Neural cell (in vitro differentiated cells): ENCODE measurements around the gene ST6GALNAC4. TPM values are rescaled to one million over a fixed set of nuclear protein-coding genes. Genes with fewer than 3 reads are reported as not detected.
A peak's percentile ranks its signal among the peaks of the same experiment; 100 is the strongest.

Experiments used
- H2AFZ ChIP-seq: fragments of 200-600, 300-800 bp; sonication (generic), shearing (Covaris generic); 2 replicates; pipeline ENCODE4 v1.6.0; 2014; ENCODE audit warnings: low read depth, mild to moderate bottlenecking, antibody characterized with exemption, low read length, moderate library complexity
- H3F3A ChIP-seq: fragments of 200-600 bp; shearing (Covaris generic); 2 replicates; pipeline ENCODE4 v1.6.1; 2016; ENCODE audit warnings: mild to moderate bottlenecking, moderate library complexity, mixed read lengths, antibody characterized with exemption, low read length; ENCODE audit not compliant: insufficient read depth, poor library complexity, severe bottlenecking
- H3K27ac ChIP-seq: fragments of 200-600, 300-800 bp; sonication (generic), shearing (Covaris generic); 2 replicates; pipeline ENCODE4 v1.5.1; 2014; ENCODE audit warnings: mild to moderate bottlenecking, low read length, moderate library complexity
- H3K27me3 ChIP-seq: fragments of 300-800, 200-600 bp; sonication (generic), shearing (Covaris generic); 2 replicates; pipeline ENCODE4 v1.6.0; 2014; ENCODE audit warnings: mild to moderate bottlenecking, low read depth, low read length, moderate library complexity; ENCODE audit not compliant: insufficient read depth
- H3K36me3 ChIP-seq: fragments of 300-800, 200-600 bp; sonication (generic), shearing (Covaris generic); 2 replicates; pipeline ENCODE4 v1.5.1; 2014; ENCODE audit warnings: mild to moderate bottlenecking, antibody characterized with exemption, low read length, moderate library complexity; ENCODE audit not compliant: insufficient read depth
- H3K4me2 ChIP-seq: fragments of 300-800, 200-600 bp; sonication (generic), shearing (Covaris generic); 2 replicates; pipeline ENCODE4 v1.6.0; 2014; ENCODE audit warnings: mild to moderate bottlenecking, low read length
- H3K4me3 ChIP-seq: fragments of 300-800, 200-600 bp; sonication (generic), shearing (Covaris generic); 2 replicates; pipeline ENCODE4 v1.5.1; 2014; ENCODE audit warnings: mild to moderate bottlenecking, low read length, moderate library complexity
- H3K79me2 ChIP-seq: fragments of 200-600 bp; shearing (Covaris generic); replicated peaks from 2 replicates; pipeline ENCODE4 v1.6.0; 2014; ENCODE audit warnings: mild to moderate bottlenecking, low read length, moderate library complexity; ENCODE audit not compliant: insufficient read depth
- H3K9ac ChIP-seq: fragments of 300-800, 200-600 bp; sonication (generic), shearing (Covaris generic); 2 replicates; pipeline ENCODE4 v1.6.1; 2016; ENCODE audit warnings: mild to moderate bottlenecking, low read length, mixed read lengths
- H3K9me2 ChIP-seq: fragments of 200-600 bp; shearing (Covaris generic); 2 replicates; pipeline ENCODE4 v1.6.1; 2016; ENCODE audit warnings: mild to moderate bottlenecking, low read length, mixed read lengths; ENCODE audit not compliant: insufficient read depth
- H3K9me3 ChIP-seq: fragments of 200-600, 300-800 bp; sonication (generic), shearing (Covaris generic); 2 replicates; pipeline ENCODE4 v1.6.1; 2016; ENCODE audit warnings: mild to moderate bottlenecking, mixed run types, low read length, moderate library complexity, mixed read lengths
- H4K20me1 ChIP-seq: fragments of 200-600 bp; shearing (Covaris generic); 2 replicates; pipeline ENCODE4 v1.6.1; 2016; ENCODE audit warnings: mild to moderate bottlenecking, mixed run types; ENCODE audit not compliant: insufficient read depth
- EP300 ChIP-seq: fragments of 450-650 bp; conservative IDR thresholded peaks from 2 replicates; pipeline ENCODE4 v1.6.1; 2014; ENCODE audit warnings: antibody characterized with exemption, mild to moderate bottlenecking, moderate library complexity; ENCODE audit not compliant: poor library complexity, severe bottlenecking
- EZH2 ChIP-seq: fragments of 200-600, 300-800 bp; shearing (Covaris generic), sonication (generic); IDR thresholded peaks from 2 replicates; pipeline ENCODE4 v1.6.1; 2014; ENCODE audit warnings: antibody characterized with exemption, low read length, borderline replicate concordance, mild to moderate bottlenecking; ENCODE audit not compliant: insufficient read depth, poor library complexity, severe bottlenecking
- MXI1 ChIP-seq: fragments of 450-650 bp; conservative IDR thresholded peaks from 2 replicates; pipeline ENCODE4 v1.6.1; 2014; ENCODE audit warnings: antibody characterized with exemption, mild to moderate bottlenecking; ENCODE audit not compliant: poor library complexity, severe bottlenecking
- POLR2AphosphoS5 ChIP-seq: IDR thresholded peaks from 2 replicates; pipeline ENCODE4 v1.6.1; 2012
- RAD21 ChIP-seq: fragments of 450-650 bp; conservative IDR thresholded peaks from 2 replicates; pipeline ENCODE4 v1.6.1; 2014; ENCODE audit warnings: antibody characterized with exemption, mild to moderate bottlenecking, moderate library complexity
- SMC3 ChIP-seq: fragments of 450-650 bp; conservative IDR thresholded peaks from 2 replicates; pipeline ENCODE4 v1.6.1; 2014; ENCODE audit warnings: antibody characterized with exemption, mild to moderate bottlenecking, moderate library complexity; ENCODE audit not compliant: poor library complexity
- TAF1 ChIP-seq: IDR thresholded peaks from 2 replicates; pipeline ENCODE4 v1.6.1; 2012; ENCODE audit warnings: low read depth
- polyA plus RNA-seq: library from polyadenylated mRNA; depleted of rRNA; stranded (reverse); fragments of >200 nt; gene quantifications from 2 replicates; pipeline ENCODE4 v1.2.3, GENCODE V29; 2014
- TF ChIP-seq, protein P1 (sequence below): fragments of 450-650 bp; IDR thresholded peaks from 2 replicates; pipeline ENCODE4 v1.5.1; 2014; ENCODE audit warnings: antibody characterized with exemption, mild to moderate bottlenecking, moderate library complexity; ENCODE audit not compliant: poor library complexity, severe bottlenecking

ST6GALNAC4 gene
- polyA plus RNA-seq, 1 donor from 2014 or later: 5.9 TPM

DNA sequence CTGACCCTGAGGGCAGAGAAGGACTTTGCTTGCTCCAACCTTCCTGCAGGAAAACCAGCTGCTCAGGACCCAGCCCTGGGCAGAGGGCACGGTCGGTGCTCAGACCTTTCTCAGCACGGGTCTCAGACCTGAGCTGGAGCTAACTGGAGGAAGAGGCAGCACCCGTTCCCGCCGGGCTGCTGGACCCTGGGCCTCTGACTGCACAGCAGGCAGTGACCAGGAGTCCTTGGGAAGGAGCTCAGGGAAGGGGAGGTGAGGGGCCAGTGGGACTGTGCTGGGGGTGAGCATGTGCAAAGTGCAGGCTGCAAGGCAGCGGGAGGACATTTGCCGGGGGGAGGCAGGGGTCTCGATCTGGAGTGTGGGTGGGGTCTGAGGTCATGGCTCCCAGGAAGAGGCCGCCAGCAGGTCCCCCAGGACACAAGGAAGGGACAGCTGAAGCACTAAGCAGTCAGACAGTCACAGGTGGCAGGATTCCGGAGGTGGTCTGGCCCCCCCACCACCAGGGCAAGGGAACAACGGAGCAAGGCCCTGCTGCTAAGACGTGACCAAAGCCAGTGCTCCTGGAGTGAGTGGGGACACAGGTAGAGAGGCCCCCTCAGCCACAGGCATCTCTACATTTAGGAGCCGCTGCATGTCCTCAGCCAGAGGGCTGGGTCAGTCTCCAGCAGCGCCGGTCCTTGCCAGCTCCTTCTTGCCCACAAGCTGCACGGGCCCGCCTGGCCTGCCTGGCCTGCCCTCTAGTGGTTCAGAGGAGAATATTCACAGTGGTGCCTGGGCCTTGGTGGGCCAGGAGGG, 25.6 kb upstream of the ST6GALNAC4 start:
- no peak overlapping the region for H3K27ac ChIP-seq
- H2AFZ ChIP-seq: no peak overlapping the region
- H3K9ac ChIP-seq: no peak overlapping the region
- H3K9me3 ChIP-seq: no peaks in the 10 kb centered on the region
- H3K4me3 ChIP-seq: no peak overlapping the region
- no peaks in the 10 kb centered on the region for H3K27me3 ChIP-seq
- H3K9me2 ChIP-seq: no peaks in the 10 kb centered on the region
- H3K79me2 ChIP-seq: no peaks in the 10 kb centered on the region
- no peaks in the 10 kb centered on the region for H3F3A ChIP-seq
- no peaks in the 10 kb centered on the region for H4K20me1 ChIP-seq
- no peak overlapping the region for H3K4me2 ChIP-seq
- H3K36me3 ChIP-seq: no peaks in the 10 kb centered on the region
- TF ChIP-seq, protein P1, sequence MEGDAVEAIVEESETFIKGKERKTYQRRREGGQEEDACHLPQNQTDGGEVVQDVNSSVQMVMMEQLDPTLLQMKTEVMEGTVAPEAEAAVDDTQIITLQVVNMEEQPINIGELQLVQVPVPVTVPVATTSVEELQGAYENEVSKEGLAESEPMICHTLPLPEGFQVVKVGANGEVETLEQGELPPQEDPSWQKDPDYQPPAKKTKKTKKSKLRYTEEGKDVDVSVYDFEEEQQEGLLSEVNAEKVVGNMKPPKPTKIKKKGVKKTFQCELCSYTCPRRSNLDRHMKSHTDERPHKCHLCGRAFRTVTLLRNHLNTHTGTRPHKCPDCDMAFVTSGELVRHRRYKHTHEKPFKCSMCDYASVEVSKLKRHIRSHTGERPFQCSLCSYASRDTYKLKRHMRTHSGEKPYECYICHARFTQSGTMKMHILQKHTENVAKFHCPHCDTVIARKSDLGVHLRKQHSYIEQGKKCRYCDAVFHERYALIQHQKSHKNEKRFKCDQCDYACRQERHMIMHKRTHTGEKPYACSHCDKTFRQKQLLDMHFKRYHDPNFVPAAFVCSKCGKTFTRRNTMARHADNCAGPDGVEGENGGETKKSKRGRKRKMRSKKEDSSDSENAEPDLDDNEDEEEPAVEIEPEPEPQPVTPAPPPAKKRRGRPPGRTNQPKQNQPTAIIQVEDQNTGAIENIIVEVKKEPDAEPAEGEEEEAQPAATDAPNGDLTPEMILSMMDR: peak; percentile 77
- TF ChIP-seq EP300 (no peak), EZH2 (no peak), RAD21 (peak; percentile 53), POLR2AphosphoS5 (no peak), TAF1 (no peak), MXI1 (no peak), SMC3 (peak; percentile 68)

GRCh38 chr9:127941961-127942215, 25.0 kb upstream of the ST6GALNAC4 start:
- H3K27ac ChIP-seq: no peak overlapping the region
- no peaks in the 10 kb centered on the region for H3K36me3 ChIP-seq
- H3K27me3 ChIP-seq: no peaks in the 10 kb centered on the region
- H3K9ac ChIP-seq: no peak overlapping the region
- H3K9me2 ChIP-seq: no peaks in the 10 kb centered on the region
- no peaks in the 10 kb centered on the region for H4K20me1 ChIP-seq
- no peak overlapping the region for H2AFZ ChIP-seq
- TF ChIP-seq MXI1 (no peak), EP300 (no peak), SMC3 (no peak)
- TF ChIP-seq, protein P1: no peak
- H3K4me2 ChIP-seq: no peak overlapping the region
- H3F3A ChIP-seq: no peaks in the 10 kb centered on the region
- no peak overlapping the region for H3K4me3 ChIP-seq
- peaks cover 4% of the 10 kb centered on the region for H3K79me2 ChIP-seq
- H3K9me3 ChIP-seq: no peaks in the 10 kb centered on the region
